GM19468 (cell line): ENCODE results near the gene XPC.

Experiments
- ATAC-seq: cut with Tn5 transposase; IDR thresholded peaks from one replicate; pipeline ENCODE4 v1.9.1; 2021; ENCODE audit warnings: mild to moderate bottlenecking, moderate library complexity, moderate number of reproducible peaks; ENCODE audit not compliant: unreplicated experiment; ENCODE audit errors: extremely low read depth

XPC gene

DNA sequence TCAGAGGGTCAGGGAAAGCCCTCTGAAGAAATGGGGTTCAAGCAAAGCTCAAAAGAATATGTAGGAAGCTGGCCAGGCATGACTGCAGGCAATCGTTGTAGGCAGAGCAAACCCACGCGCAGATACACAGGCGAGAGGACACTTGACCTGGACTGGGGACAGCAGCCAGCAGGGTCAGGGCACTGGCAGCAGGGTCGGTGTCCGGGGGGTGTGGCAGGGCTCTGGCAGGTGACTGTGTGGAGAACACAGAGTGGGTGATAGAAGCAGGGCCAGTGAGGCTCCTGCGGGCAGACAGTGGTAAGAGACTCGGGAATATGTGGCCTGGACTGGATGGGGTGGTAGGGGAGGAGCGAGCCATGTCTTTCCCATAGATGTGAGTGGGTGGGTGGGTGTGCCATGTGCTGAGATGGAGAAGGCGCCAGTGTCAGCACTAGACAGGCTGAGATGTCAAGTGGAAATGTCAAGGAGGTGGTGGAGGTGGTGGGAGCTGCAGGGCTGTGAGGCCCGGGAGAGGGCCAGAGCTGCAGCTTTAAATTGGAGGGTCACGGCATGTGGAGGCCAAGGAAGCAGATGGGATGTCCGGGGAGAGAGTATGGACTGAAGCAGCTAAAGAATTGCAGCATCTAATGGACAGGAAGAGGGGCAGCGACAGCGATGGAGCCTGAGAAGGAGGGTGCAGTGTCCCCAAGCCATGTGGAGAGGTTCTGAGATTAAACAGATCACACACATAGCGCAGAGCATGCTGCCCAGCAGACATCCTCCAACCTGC lies 40.1 kb downstream of the XPC start:
- no peak for ATAC-seq

DNA sequence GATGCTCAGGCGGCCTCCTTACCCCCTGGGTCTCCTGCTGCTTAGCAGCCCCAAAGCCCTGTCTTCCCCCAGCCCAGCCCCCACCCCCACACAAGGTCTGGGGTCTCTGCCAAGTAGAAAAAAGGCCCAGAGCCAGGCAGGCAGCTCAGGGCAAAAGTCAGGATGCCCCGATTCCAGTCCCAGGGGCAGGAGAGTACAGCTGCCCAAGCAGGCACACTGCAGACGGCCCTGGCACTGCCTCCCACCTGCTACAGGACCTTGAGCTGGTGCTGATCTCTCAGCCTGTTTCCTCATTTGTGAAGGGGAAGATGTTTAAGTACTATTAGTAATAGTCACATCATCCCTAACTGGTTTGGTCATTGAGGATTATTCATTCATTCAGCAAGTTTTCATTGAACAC lies 41.0 kb downstream of the XPC start:
- no peak for ATAC-seq

- no peak for ATAC-seq
These were observed 41.4 kb downstream of the XPC start for GRCh38 chr3:14137004-14137403.

DNA sequence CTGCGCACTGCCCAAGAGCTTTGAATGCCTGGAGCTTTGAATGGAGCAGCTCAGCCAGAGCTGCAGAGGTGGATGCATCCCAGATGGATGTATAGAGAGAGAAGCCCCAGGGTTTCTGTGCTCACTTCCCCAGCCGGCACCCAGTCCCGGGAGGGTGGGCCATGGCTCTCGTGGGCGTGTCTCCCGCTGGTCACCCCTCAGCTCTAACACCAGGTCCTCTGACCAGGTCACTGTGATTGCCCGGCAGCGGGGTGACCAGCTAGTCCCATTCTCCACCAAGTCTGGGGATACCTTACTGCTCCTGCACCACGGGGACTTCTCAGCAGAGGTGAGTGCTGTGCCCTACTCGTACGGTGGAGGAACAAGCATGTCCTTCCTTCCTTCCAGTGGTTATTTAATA lies 42.8 kb downstream of the XPC start:
- ATAC-seq = no peak

- ATAC-seq = no peak
These were observed 44.1 kb downstream of the XPC start for GRCh38 chr3:14134291-14134690.

DNA sequence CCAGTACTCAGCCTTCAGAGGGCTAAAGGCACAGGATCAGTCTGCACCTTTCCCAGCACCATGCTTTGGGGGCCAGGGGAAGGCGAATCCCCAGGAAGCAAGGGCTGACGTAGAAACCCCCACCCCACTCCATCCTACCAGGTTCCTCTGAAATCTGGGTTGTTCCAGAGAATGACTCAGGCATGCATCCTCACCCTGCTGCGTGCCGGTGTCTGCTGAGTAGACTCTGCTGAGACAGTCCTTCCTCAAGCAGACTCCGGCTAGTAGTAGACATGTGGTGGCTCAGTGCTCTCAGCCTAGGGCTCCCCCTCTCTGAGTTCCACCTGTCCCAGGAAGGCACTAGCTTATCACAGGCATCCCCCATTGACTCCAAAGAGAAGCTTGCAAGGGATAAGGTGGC lies 44.5 kb downstream of the XPC start:
- ATAC-seq = no peak

- ATAC-seq = no peak
These were observed 45.1 kb downstream of the XPC start for GRCh38 chr3:14133188-14133800.

DNA sequence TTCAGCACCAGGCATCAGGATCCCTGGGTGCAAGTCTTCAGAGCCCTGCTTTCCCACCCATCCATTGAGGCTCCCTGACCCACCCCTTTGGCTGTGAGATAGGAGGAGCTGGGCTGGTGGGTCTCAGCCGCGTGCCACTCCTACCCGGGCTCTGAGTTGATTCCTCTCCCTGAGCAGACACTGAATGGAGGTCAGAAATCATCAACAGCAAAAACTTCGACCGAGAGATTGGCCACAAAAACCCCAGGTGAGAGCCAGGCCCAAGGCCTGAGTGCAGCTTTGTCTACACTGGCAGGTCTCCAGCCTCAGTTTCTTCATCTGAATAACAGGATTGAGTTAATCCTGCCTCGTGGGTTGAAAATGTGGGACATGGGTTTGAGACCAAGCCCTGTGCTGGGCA lies 45.7 kb downstream of the XPC start:
- ATAC-seq = no peak

- ATAC-seq = no peak
These were observed 46.3 kb downstream of the XPC start for GRCh38 chr3:14132120-14132519.

DNA sequence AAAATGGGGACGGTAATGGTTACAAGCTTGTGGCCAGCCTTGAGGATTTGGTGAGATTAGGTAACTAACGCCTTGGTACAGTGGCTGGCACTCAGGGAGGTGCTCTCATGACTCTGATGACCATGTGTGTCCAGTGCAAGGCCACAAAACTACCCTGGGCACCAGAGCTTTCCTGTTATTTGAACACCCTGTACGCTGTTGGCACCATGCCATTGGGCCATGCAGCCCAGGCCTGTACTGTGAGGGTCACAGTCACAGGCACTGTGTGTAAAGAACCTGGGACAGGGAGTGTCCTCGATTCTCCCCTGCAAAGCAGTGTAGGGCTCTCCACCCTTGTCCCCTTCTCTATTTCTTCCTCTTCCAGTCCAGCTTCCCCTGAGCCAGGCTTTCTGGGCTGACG lies 47.3 kb downstream of the XPC start:
- ATAC-seq = no peak

- no peak for ATAC-seq
These were observed 47.7 kb downstream of the XPC start for GRCh38 chr3:14130707-14131106.

DNA sequence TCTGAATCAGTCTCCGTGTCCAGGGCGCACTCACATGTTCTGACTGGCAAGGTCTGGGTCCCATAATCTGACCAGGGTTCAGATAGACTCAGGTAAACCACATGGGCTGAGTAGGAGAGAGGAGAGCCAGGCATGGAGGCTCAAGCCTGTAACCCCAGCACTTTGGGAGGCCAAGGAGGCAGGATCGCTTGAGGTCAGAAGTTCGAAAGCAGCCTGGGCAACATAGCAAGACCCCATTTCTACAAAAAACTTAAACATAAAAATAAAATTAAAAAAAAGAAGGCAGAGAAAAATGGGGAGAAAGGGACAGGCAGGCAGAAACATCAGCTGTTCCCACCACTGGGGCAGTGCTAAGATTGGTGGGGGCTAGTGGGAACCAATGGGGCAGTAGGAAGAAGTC lies 48.2 kb downstream of the XPC start:
- no peak for ATAC-seq

DNA sequence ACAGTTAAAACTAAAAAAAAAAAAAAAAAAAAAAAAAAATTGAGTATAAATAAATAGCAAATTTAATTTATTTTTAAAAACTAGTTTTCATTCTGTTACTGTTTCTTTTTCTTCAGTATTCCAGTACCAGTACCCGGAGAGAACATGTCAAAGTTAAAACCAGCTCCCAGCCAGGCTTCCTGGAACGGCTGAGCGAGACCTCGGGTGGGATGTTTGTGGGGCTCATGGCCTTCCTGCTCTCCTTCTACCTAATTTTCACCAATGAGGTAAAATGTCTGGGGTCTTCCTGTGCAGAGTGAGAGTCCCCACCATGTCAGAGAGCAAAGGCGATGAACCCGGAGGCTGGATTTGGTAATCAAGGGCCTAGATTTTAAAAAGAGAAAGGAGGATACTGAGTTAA lies 49.1 kb downstream of the XPC start:
- ATAC-seq = no peak

GRCh38 chr3:14128724-14129123 lies 49.7 kb downstream of the XPC start:
- ATAC-seq = no peak

DNA sequence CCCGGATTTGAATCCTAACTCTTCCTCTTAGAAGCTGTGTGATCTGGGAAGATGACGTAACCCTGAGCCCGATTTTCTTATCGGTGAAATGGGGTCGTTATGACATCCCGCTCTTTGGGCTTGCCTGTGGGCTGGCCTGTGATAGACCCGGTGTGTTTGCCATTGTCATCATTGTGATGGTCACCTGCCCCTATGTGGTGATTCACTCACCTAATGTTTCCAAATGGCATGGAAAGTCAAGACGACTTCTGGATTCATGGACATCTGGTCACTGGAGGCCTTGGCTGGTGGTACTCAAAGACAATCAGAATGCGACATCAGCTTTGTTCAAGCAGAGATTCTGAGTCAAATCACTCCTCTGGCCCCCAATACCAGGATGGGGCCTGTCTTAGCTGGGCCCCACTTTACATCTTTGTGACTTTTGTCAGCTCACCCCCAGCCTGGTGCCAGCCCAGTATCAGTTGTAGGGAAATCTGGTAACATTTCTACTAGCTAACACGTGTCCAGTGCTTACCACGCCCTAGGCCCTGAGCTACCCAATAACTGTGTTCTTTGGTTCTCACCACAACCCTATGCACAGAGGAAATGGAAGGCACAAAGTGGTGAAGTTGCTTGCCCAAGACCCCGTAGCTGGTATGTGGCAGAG lies 50.8 kb downstream of the XPC start:
- no peak for ATAC-seq

DNA sequence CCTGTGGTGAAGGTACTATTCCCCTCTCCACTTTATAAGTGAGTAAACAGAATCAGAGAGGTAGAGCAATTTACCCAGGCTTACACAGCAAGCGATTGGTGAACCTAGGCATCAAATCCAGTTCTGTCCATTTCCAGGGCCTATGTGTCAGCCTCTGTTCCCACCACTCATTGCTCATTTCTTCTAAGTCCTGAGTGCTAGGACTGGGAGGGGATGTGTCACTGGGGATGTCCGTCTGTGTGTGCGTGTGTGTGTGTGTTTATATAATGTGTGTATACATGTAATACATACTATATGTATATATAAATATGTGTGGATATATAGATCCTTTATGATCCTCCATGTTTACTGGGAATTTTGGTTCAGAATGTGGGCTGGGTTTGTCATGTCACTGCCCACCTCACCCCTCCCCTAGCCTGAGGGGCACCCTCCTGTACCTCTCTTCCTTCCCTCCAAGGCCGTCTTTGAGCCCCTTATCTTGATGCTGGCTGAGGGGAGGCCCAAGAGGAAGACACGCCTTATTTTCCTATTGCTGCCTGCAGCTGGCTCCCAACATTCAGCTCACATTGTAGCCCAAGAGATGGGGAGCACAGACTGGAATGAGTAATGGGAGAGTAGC lies 51.4 kb downstream of the XPC start:
- no peak for ATAC-seq

- ATAC-seq = no peak
These were observed 52.1 kb downstream of the XPC start for GRCh38 chr3:14126017-14126886.

GRCh38 chr3:14125193-14126016 lies 53.0 kb downstream of the XPC start:
- no peak for ATAC-seq

DNA sequence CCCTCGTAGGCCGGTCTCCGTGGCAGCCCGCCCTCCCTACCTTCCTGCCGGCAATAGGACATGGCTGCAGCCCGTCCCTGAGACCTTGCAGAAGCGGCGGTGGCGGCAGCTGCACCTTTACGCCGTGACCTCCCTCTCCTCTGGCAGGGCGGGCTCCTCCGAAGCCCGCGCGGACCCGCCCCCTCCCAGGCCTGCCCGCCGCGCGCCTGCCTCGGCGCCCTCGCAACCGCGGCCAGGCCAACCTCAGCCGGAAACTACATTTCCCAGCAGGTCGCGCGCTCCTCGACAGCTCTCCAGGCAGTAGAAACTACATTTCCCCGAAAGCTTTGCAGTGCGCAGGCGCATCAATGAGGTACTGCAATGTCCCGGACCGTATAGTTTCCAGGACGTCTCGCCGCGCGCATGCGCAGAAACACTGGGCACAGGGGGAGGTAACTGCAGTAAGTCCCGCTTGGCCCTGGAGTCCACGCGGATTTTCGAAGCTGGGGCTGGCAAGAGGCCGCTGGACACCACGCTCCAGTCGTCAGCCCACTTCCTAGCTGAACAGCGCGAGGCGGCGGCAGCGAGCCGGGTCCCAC lies 53.7 kb downstream of the XPC start, which contains the start of the genes CHCHD4 and TMEM43:
Gene CHCHD4, minus strand, starts transcription at position 256 of the 578 bp plus-strand sequence. Its CDS starts 194 bp downstream, at position 62.
Gene TMEM43, plus strand, starts transcription at position 438 of the 578 bp plus-strand sequence. CDS start 142 bp downstream, outside the sequence.
- peak; percentile 95 for ATAC-seq
